ES-I3 (cell line): ENCODE data around the gene TCOF1.

ENCODE experiments used
- H3K36me3 ChIP-seq: 2 replicates; pipeline ENCODE4 v1.6.1; 2013; ENCODE audit warnings: mild to moderate bottlenecking, low read length, control low read depth, moderate library complexity; ENCODE audit not compliant: insufficient read depth
- H3K4me1 ChIP-seq: 2 replicates; pipeline ENCODE4 v1.6.1; 2013; ENCODE audit warnings: mild to moderate bottlenecking, control low read depth, low read length; ENCODE audit not compliant: insufficient read depth
- H3K9ac ChIP-seq: 2 replicates; pipeline ENCODE4 v1.6.1; 2013; ENCODE audit warnings: low read depth, mild to moderate bottlenecking, low read length, moderate library complexity
- H3K9me3 ChIP-seq: 2 replicates; pipeline ENCODE4 v1.6.1; 2013; ENCODE audit warnings: mild to moderate bottlenecking, low read length, moderate library complexity; ENCODE audit not compliant: control insufficient read depth, insufficient read depth

TCOF1 gene

GRCh38 chr5:150357326-150358260 is at the start of gene TCOF1:
TSS of gene TCOF1 (plus strand) at chr5:150357697. CDS start at chr5:150357747, 50 bp downstream.
- Histone ChIP-seq H3K36me3 (peaks cover 25% of the 10 kb centered on the region), H3K4me1 (peaks cover 3% of the 10 kb centered on the region; the same call in 1 of the 2 replicates), H3K9me3 (no peaks in the 10 kb centered on the region), H3K9ac (peak within 1 kb of the TSS; percentile 82)

GRCh38 chr5:150309101-150309885 is 48.2 kb upstream of the TCOF1 start:
- Histone ChIP-seq H3K4me1 (peaks cover 10% of the 10 kb centered on the region), H3K9ac (no peak overlapping the region), H3K36me3 (no peaks in the 10 kb centered on the region), H3K9me3 (no peaks in the 10 kb centered on the region)

- no peaks in the 10 kb centered on the region for H3K36me3 ChIP-seq
- H3K9me3 ChIP-seq = no peaks in the 10 kb centered on the region
- H3K9ac ChIP-seq = no peak overlapping the region
- peaks cover 5% of the 10 kb centered on the region; the same call in 1 of the 2 replicates for H3K4me1 ChIP-seq
Measured at GRCh38 chr5:150309886-150310239, 47.6 kb upstream of the TCOF1 start.

- H3K4me1 ChIP-seq = peaks cover 1% of the 10 kb centered on the region; the same call in 1 of the 2 replicates
- no peak overlapping the region for H3K9ac ChIP-seq
- no peaks in the 10 kb centered on the region for H3K36me3 ChIP-seq
- no peaks in the 10 kb centered on the region for H3K9me3 ChIP-seq
Measured at GRCh38 chr5:150310246-150310645, 47.3 kb upstream of the TCOF1 start.

- H3K4me1 ChIP-seq = no peaks in the 10 kb centered on the region
- no peaks in the 10 kb centered on the region for H3K36me3 ChIP-seq
- H3K9ac ChIP-seq = no peak overlapping the region
- H3K9me3 ChIP-seq = no peaks in the 10 kb centered on the region
Measured at GRCh38 chr5:150311015-150311692, 46.3 kb upstream of the TCOF1 start.

GRCh38 chr5:150312518-150312917 is 45.0 kb upstream of the TCOF1 start:
- H3K9me3 ChIP-seq = no peaks in the 10 kb centered on the region
- H3K36me3 ChIP-seq = no peaks in the 10 kb centered on the region

GRCh38 chr5:150313501-150313900 is 44.0 kb upstream of the TCOF1 start:
- Histone ChIP-seq H3K4me1 (peaks cover 20% of the 10 kb centered on the region), H3K9ac (no peak overlapping the region), H3K36me3 (no peaks in the 10 kb centered on the region), H3K9me3 (no peaks in the 10 kb centered on the region)

More at GRCh38 chr5:150312518-150312917, 45.0 kb upstream of the TCOF1 start:
- Histone ChIP-seq H3K4me1 (peaks cover 10% of the 10 kb centered on the region), H3K9ac (no peak overlapping the region)

GRCh38 chr5:150313921-150314716 is 43.4 kb upstream of the TCOF1 start:
- Histone ChIP-seq H3K9ac (no peak overlapping the region), H3K4me1 (peaks cover 26% of the 10 kb centered on the region)

GRCh38 chr5:150315245-150315644 is 42.3 kb upstream of the TCOF1 start:
- Histone ChIP-seq H3K36me3 (no peaks in the 10 kb centered on the region), H3K9me3 (no peaks in the 10 kb centered on the region)

More at GRCh38 chr5:150313921-150314716, 43.4 kb upstream of the TCOF1 start:
- Histone ChIP-seq H3K9me3 (no peaks in the 10 kb centered on the region), H3K36me3 (no peaks in the 10 kb centered on the region)

GRCh38 chr5:150316320-150316719 is 41.2 kb upstream of the TCOF1 start:
- H3K9ac ChIP-seq = no peak overlapping the region
- H3K9me3 ChIP-seq = no peaks in the 10 kb centered on the region
- H3K4me1 ChIP-seq = peaks cover 34% of the 10 kb centered on the region
- no peaks in the 10 kb centered on the region for H3K36me3 ChIP-seq

More at GRCh38 chr5:150315245-150315644, 42.3 kb upstream of the TCOF1 start:
- Histone ChIP-seq H3K9ac (no peak overlapping the region), H3K4me1 (peaks cover 34% of the 10 kb centered on the region)

- Histone ChIP-seq H3K36me3 (no peaks in the 10 kb centered on the region), H3K4me1 (peaks cover 34% of the 10 kb centered on the region), H3K9me3 (no peaks in the 10 kb centered on the region), H3K9ac (no peak overlapping the region)
Measured at GRCh38 chr5:150317048-150318003, 40.2 kb upstream of the TCOF1 start.

- Histone ChIP-seq H3K9me3 (no peaks in the 10 kb centered on the region), H3K4me1 (peaks cover 34% of the 10 kb centered on the region), H3K36me3 (no peaks in the 10 kb centered on the region), H3K9ac (no peak overlapping the region)
Measured at GRCh38 chr5:150318613-150319483, 38.6 kb upstream of the TCOF1 start.
